HCT116 (cell line): ENCODE measurements around the gene HOXD3. TPM values are rescaled to one million over a fixed set of nuclear protein-coding genes. Genes with fewer than 3 reads are reported as not detected.

Experiments used
- ATAC-seq: fragments of 200-7000 bp; cut with Tn5 transposase; 2 replicates; pipeline ENCODE4 v1.9.1; 2020; ENCODE audit warnings: mild to moderate bottlenecking, moderate library complexity
- BruUV-seq: library from RNA; stranded (reverse); fragments of 400-500 nt; replicated peaks from 2 replicates; lab custom pipeline; 2021; lab: Mats Ljungman, UMichigan
- CTCF ChIA-PET: fragments of 300-600 bp; sonication (Branson Sonifier 250); formaldehyde crosslinking; loops from one replicate; lab custom pipeline; 2021; ENCODE audit warnings: antibody characterized with exemption; lab: Charles Lee
- POLR2A ChIA-PET: fragments of 300-600, 350-600 bp; sonication (Branson Sonifier 250); formaldehyde crosslinking; loops from one replicate; lab custom pipeline; 2021; ENCODE audit warnings: antibody characterized with exemption; lab: Charles Lee
- RAD21 ChIA-PET, 2 experiments: fragments of 300-600 bp; sonication (Branson Sonifier 250); formaldehyde crosslinking; loops; one replicate each; lab custom pipeline; 2023; ENCODE audit warnings: low total read pairs in 2 of 2; ENCODE audit not compliant: uncharacterized antibody in 2 of 2, unreplicated experiment in 2 of 2, low non-redundant PET in 1 of 2; lab: Charles Lee
- DNase-seq: peaks from one replicate; pipeline ENCODE4 v3.0.0-alpha.2; 2010; ENCODE audit warnings: low read depth, low spot score
- H2AFZ ChIP-seq: fragments of 200-600 bp; shearing (Covaris generic), sonication (generic); 2 replicates; pipeline ENCODE4 v1.6.1; 2017; ENCODE audit warnings: low read depth, mixed run types, mixed read lengths, antibody characterized with exemption, low read length; ENCODE audit not compliant: poor library complexity, severe bottlenecking
- H3K27ac ChIP-seq: 2 replicates; pipeline ENCODE4 v1.5.1; 2012; ENCODE audit warnings: low read depth, low read length
- H3K27me3 ChIP-seq: fragments of 200-600 bp; sonication (generic); 2 replicates; pipeline ENCODE4 v1.6.1; 2016; ENCODE audit warnings: mixed run types, low read length, mixed read lengths; ENCODE audit not compliant: insufficient read depth
- H3K36me3 ChIP-seq, 2 experiments: fragments of 200-500 bp in 1 of 2; fragments of 200-600 bp in 1 of 2; sonication (Bioruptor generic) in 1 of 2; sonication (generic) in 1 of 2; 2 replicates each; pipeline versions ENCODE4 v1.5.1 to v1.6.1; 2014 to 2016; ENCODE audit warnings: low read length in 2 of 2, inconsistent platforms in 1 of 2, mixed read lengths in 1 of 2, mixed run types in 1 of 2; ENCODE audit not compliant: insufficient read depth in 2 of 2, control insufficient read depth in 1 of 2
- H3K4me1 ChIP-seq, 2 experiments: fragments of 200-600 bp in 1 of 2; sonication (generic) in 1 of 2; 2 replicates each; pipeline versions ENCODE4 v1.5.1 to v1.6.1; 2012 to 2017; ENCODE audit warnings: low read length in 2 of 2, inconsistent platforms in 1 of 2, mild to moderate bottlenecking in 1 of 2, mixed read lengths in 1 of 2, mixed run types in 1 of 2, moderate library complexity in 1 of 2; ENCODE audit not compliant: insufficient read depth in 2 of 2, control insufficient read depth in 1 of 2
- H3K4me2 ChIP-seq: fragments of 200-600 bp; sonication (generic); 2 replicates; pipeline ENCODE4 v1.6.1; 2017; ENCODE audit warnings: mixed run types, low read length, mixed read lengths
- H3K4me3 ChIP-seq, 2 experiments: fragments of 200-600 bp in 1 of 2; sonication (generic) in 1 of 2; replicated peaks in 1 of 2; 2 replicates each; pipeline ENCODE4 v1.5.1; 2011 to 2016; ENCODE audit warnings: low read length in 2 of 2, control low read depth in 1 of 2, low read depth in 1 of 2, mild to moderate bottlenecking in 1 of 2, mixed read lengths in 1 of 2, mixed run types in 1 of 2
- H3K79me2 ChIP-seq: fragments of 200-600 bp; sonication (generic); 2 replicates; pipeline ENCODE4 v1.6.1; 2017; ENCODE audit warnings: mild to moderate bottlenecking, mixed run types, low read length, moderate library complexity, mixed read lengths; ENCODE audit not compliant: insufficient read depth
- H3K9ac ChIP-seq: fragments of 200-600 bp; sonication (generic); 2 replicates; pipeline ENCODE4 v1.6.1; 2016; ENCODE audit warnings: low read length, mixed read lengths
- H3K9me2 ChIP-seq: fragments of 200-600 bp; sonication (generic), shearing (Covaris generic); 2 replicates; pipeline ENCODE4 v1.6.1; 2017; ENCODE audit warnings: mixed run types, mild to moderate bottlenecking, moderate library complexity; ENCODE audit not compliant: insufficient read depth
- H3K9me3 ChIP-seq, 2 experiments: fragments of 200-500 bp in 1 of 2; fragments of 200-600 bp in 1 of 2; sonication (Bioruptor generic) in 1 of 2; sonication (generic) in 1 of 2; 2 replicates each; pipeline ENCODE4 v1.6.1; 2014 to 2017; ENCODE audit warnings: low read length in 2 of 2, mixed read lengths in 2 of 2, inconsistent platforms in 1 of 2, low read depth in 1 of 2, mild to moderate bottlenecking in 1 of 2, mixed run types in 1 of 2, moderate library complexity in 1 of 2; ENCODE audit not compliant: control insufficient read depth in 1 of 2, insufficient read depth in 1 of 2
- H4K20me1 ChIP-seq: fragments of 200-600 bp; sonication (generic), shearing (Covaris generic); 2 replicates; pipeline ENCODE4 v1.6.1; 2017; ENCODE audit warnings: mixed run types, mild to moderate bottlenecking, moderate library complexity; ENCODE audit not compliant: insufficient read depth
- ATF3 ChIP-seq: IDR thresholded peaks from 2 replicates; pipeline ENCODE4 v1.6.1; 2012
- EGR1 ChIP-seq: IDR thresholded peaks from 2 replicates; pipeline ENCODE4 v1.6.1; 2012; ENCODE audit warnings: low read depth
- FOSL1 ChIP-seq: IDR thresholded peaks from 2 replicates; pipeline ENCODE4 v1.6.1; 2012; ENCODE audit warnings: low read depth
- JUND ChIP-seq: IDR thresholded peaks from 2 replicates; pipeline ENCODE4 v1.6.1; 2012
- POLR2A ChIP-seq: IDR thresholded peaks from 2 replicates; pipeline ENCODE4 v1.7.0; 2011; ENCODE audit warnings: borderline replicate concordance; ENCODE audit not compliant: insufficient read depth, insufficient read length; ENCODE audit errors: extremely low read depth
- SIN3A ChIP-seq: IDR thresholded peaks from 2 replicates; pipeline ENCODE4 v1.6.1; 2012; ENCODE audit warnings: low read depth
- SP1 ChIP-seq: IDR thresholded peaks from 2 replicates; pipeline ENCODE4 v1.6.1; 2012; ENCODE audit warnings: low read depth
- SRF ChIP-seq: IDR thresholded peaks from 2 replicates; pipeline ENCODE4 v1.6.1; 2012; ENCODE audit warnings: low read depth
- intact Hi-C: fragments of 100-400 bp; cut with micrococcal nuclease; formaldehyde crosslinking; loops from 2 replicates; pipeline ENCODE4 v1.10.0; 2022
- total RNA-seq: library from RNA; stranded (reverse); gene quantifications from one replicate; pipeline ENCODE4 v1.2.1, GENCODE V29; 2021; ENCODE audit not compliant: unreplicated experiment
- TF ChIP-seq, protein P1 (sequence below): IDR thresholded peaks from 2 replicates; pipeline ENCODE4 v1.6.1; 2012; ENCODE audit warnings: low read depth

The HOXD3 gene
- total RNA-seq, 1 experiment from 2014 or later: 1.4 TPM

DNA sequence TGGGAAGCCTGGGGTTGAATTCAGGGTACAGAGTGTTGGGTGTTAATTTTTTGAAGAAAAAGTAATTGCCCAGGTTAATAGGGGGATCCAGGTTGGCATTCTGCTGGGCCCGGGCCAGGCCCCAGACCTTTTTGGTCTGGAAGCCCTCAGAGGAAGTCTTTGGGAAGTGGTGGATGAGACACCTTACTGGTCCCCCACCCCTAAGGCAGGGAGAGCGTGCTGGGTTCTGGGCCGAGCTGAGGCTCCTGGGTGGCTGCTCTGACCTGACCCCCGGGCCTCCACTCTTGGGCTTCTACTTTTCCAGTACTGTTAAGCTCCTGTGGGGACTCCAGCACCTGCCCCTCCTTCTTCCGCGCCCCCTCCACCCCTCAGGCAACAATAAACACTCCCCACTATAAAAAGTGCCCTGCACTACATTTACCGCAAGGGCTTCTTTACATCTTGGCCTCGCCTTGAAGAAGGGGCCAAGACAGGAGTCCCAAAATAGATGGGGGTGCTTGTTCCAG, 753 bp upstream of the HOXD3 start:
- no peaks in the 10 kb centered on the region for H3K9me2 ChIP-seq
- no peak overlapping the region for H3K4me3 ChIP-seq
- POLR2A ChIA-PET: no interaction called here
- no peaks in the 10 kb centered on the region for H4K20me1 ChIP-seq
- no TSS peak for BruUV-seq
- CTCF ChIA-PET: no interaction called here
- intact Hi-C loops: no loop called here
- TF ChIP-seq JUND (no peak), ATF3 (no peak), SIN3A (no peak), SRF (no peak), SP1 (no peak), POLR2A (no peak), FOSL1 (no peak), EGR1 (no peak)
- TF ChIP-seq, protein P1, sequence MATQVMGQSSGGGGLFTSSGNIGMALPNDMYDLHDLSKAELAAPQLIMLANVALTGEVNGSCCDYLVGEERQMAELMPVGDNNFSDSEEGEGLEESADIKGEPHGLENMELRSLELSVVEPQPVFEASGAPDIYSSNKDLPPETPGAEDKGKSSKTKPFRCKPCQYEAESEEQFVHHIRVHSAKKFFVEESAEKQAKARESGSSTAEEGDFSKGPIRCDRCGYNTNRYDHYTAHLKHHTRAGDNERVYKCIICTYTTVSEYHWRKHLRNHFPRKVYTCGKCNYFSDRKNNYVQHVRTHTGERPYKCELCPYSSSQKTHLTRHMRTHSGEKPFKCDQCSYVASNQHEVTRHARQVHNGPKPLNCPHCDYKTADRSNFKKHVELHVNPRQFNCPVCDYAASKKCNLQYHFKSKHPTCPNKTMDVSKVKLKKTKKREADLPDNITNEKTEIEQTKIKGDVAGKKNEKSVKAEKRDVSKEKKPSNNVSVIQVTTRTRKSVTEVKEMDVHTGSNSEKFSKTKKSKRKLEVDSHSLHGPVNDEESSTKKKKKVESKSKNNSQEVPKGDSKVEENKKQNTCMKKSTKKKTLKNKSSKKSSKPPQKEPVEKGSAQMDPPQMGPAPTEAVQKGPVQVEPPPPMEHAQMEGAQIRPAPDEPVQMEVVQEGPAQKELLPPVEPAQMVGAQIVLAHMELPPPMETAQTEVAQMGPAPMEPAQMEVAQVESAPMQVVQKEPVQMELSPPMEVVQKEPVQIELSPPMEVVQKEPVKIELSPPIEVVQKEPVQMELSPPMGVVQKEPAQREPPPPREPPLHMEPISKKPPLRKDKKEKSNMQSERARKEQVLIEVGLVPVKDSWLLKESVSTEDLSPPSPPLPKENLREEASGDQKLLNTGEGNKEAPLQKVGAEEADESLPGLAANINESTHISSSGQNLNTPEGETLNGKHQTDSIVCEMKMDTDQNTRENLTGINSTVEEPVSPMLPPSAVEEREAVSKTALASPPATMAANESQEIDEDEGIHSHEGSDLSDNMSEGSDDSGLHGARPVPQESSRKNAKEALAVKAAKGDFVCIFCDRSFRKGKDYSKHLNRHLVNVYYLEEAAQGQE: no peak
- no peaks in the 10 kb centered on the region for H3K9me3 ChIP-seq
- H3K9ac ChIP-seq: no peak overlapping the region
- H3K4me1 ChIP-seq: no peaks in the 10 kb centered on the region
- no peak overlapping the region for H2AFZ ChIP-seq
- H3K4me2 ChIP-seq: no peak overlapping the region
- H3K27ac ChIP-seq: no peak overlapping the region
- H3K36me3 ChIP-seq: no peaks in the 10 kb centered on the region
- RAD21 ChIA-PET: no interaction called here
- no peaks in the 10 kb centered on the region for H3K79me2 ChIP-seq
- H3K27me3 ChIP-seq: no peaks in the 10 kb centered on the region
- DNase-seq: no peak
- ATAC-seq: no peak
